HG03520 (cell line): Measurements from ENCODE around the gene NELFCD.
A peak's percentile ranks its signal among the peaks of the same experiment; 100 is the strongest.
"Not testable (repeated sequence)": the region's sequence is repeated elsewhere in the genome, so short reads cannot be mapped to it uniquely, and the experiment has no call there.

ENCODE experiments used
- ATAC-seq: cut with Tn5 transposase; IDR thresholded peaks from one replicate; pipeline ENCODE4 v1.9.1; 2021; ENCODE audit warnings: mild to moderate bottlenecking, moderate library complexity; ENCODE audit not compliant: unreplicated experiment

Gene NELFCD

GRCh38 chr20:59007665-59008511, 26.8 kb downstream of the NELFCD start:
- peak; percentile 30 for ATAC-seq

- no peak for ATAC-seq
Measured at GRCh38 chr20:59008715-59009336, 27.8 kb downstream of the NELFCD start.

GRCh38 chr20:59010321-59010994, 29.4 kb downstream of the NELFCD start:
- ATAC-seq, result no peak

- no peak for ATAC-seq
Measured at GRCh38 chr20:59010995-59011873, 30.2 kb downstream of the NELFCD start.

GRCh38 chr20:59011874-59012157, 30.8 kb downstream of the NELFCD start:
- ATAC-seq, result not testable (repeated sequence)

GRCh38 chr20:59013031-59013951, 32.2 kb downstream of the NELFCD start:
- no peak for ATAC-seq

GRCh38 chr20:59013959-59014608, 33.0 kb downstream of the NELFCD start:
- no peak for ATAC-seq

GRCh38 chr20:59014680-59015389, 33.8 kb downstream of the NELFCD start:
- ATAC-seq, result no peak

GRCh38 chr20:59015411-59015810, 34.4 kb downstream of the NELFCD start:
- ATAC-seq, result no peak

- no peak for ATAC-seq
Measured at GRCh38 chr20:59015812-59016711, 35.0 kb downstream of the NELFCD start.

- no peak for ATAC-seq
Measured at GRCh38 chr20:59016795-59017492, 35.9 kb downstream of the NELFCD start.

GRCh38 chr20:59017493-59018231, 36.6 kb downstream of the NELFCD start:
- ATAC-seq, result no peak

GRCh38 chr20:59018817-59019216, 37.8 kb downstream of the NELFCD start:
- no peak for ATAC-seq

- no peak for ATAC-seq
Measured at GRCh38 chr20:59019217-59019616, 38.2 kb downstream of the NELFCD start, which contains the start of gene TUBB1. TSS of gene TUBB1 (plus strand) at chr20:59019429. CDS start at chr20:59019523, 94 bp downstream.

- ATAC-seq, result no peak
Measured at GRCh38 chr20:59020938-59021551, 40.0 kb downstream of the NELFCD start.

GRCh38 chr20:59022754-59023153, 41.7 kb downstream of the NELFCD start:
- no peak for ATAC-seq
